Osteocyte (in vitro differentiated cells): ENCODE data around the gene ADAMTSL2. TPM values are rescaled to one million over a fixed set of nuclear protein-coding genes. Genes with fewer than 3 reads are reported as not detected.

Source experiments
- DNase-seq: peaks from one replicate; pipeline ENCODE4 v3.0.0; 2021; ENCODE audit warnings: mixed read lengths; ENCODE audit not compliant: unreplicated experiment; ENCODE audit errors: extremely low spot score
- H3K27ac Mint-ChIP-seq: one replicate; pipeline ENCODE4 v1.8.0; 2021; ENCODE audit warnings: mild to moderate bottlenecking, mixed read lengths; ENCODE audit not compliant: unreplicated experiment
- H3K27me3 Mint-ChIP-seq: one replicate; pipeline ENCODE4 v1.8.0; 2021; ENCODE audit warnings: mixed read lengths; ENCODE audit not compliant: unreplicated experiment
- H3K36me3 Mint-ChIP-seq: one replicate; pipeline ENCODE4 v1.8.0; 2021; ENCODE audit warnings: mixed read lengths; ENCODE audit not compliant: unreplicated experiment
- H3K4me1 Mint-ChIP-seq: one replicate; pipeline ENCODE4 v1.8.0; 2021; ENCODE audit warnings: mixed read lengths; ENCODE audit not compliant: unreplicated experiment
- H3K4me3 Mint-ChIP-seq: one replicate; pipeline ENCODE4 v1.8.0; 2021; ENCODE audit warnings: mild to moderate bottlenecking, moderate library complexity, mixed read lengths; ENCODE audit not compliant: unreplicated experiment
- H3K9me3 Mint-ChIP-seq: one replicate; pipeline ENCODE4 v1.8.0; 2021; ENCODE audit warnings: mixed read lengths; ENCODE audit not compliant: unreplicated experiment
- CTCF ChIP-seq: fragments of 200-600 bp; sonication (generic); IDR thresholded peaks from 2 replicates; pipeline ENCODE4 v1.5.0; 2021; ENCODE audit warnings: antibody characterized with exemption, mild to moderate bottlenecking, moderate library complexity
- total RNA-seq: library from RNA; stranded (reverse); gene quantifications from 2 replicates; pipeline ENCODE4 v1.2.1, GENCODE V29; 2021

Gene ADAMTSL2
- total RNA-seq, 1 donor from 2014 or later: 0.11 TPM

- no peaks in the 10 kb centered on the region for H3K27me3 Mint-ChIP-seq
- no peak overlapping the region for H3K4me3 Mint-ChIP-seq
- peaks cover 15% of the 10 kb centered on the region for H3K4me1 Mint-ChIP-seq
- TF ChIP-seq CTCF: no peak
- no peaks in the 10 kb centered on the region for H3K9me3 Mint-ChIP-seq
- DNase-seq: no peak
- H3K27ac Mint-ChIP-seq: no peak overlapping the region
- no peaks in the 10 kb centered on the region for H3K36me3 Mint-ChIP-seq
Measured at GRCh38 chr9:133522073-133522910, 12.2 kb upstream of the ADAMTSL2 start.

- no peaks in the 10 kb centered on the region for H3K9me3 Mint-ChIP-seq
- no peak overlapping the region for H3K4me3 Mint-ChIP-seq
- H3K4me1 Mint-ChIP-seq: peaks cover 21% of the 10 kb centered on the region
- H3K27ac Mint-ChIP-seq: no peak overlapping the region
- TF ChIP-seq CTCF: no peak
- no peak for DNase-seq
- H3K36me3 Mint-ChIP-seq: no peaks in the 10 kb centered on the region
- no peaks in the 10 kb centered on the region for H3K27me3 Mint-ChIP-seq
Measured at GRCh38 chr9:133523106-133523505, 11.4 kb upstream of the ADAMTSL2 start.

- Mint-ChIP-seq H3K27me3 (no peaks in the 10 kb centered on the region), H3K4me1 (peaks cover 22% of the 10 kb centered on the region), H3K36me3 (no peaks in the 10 kb centered on the region), H3K27ac (no peak overlapping the region), H3K9me3 (no peaks in the 10 kb centered on the region), H3K4me3 (no peak overlapping the region)
- TF ChIP-seq CTCF: no peak
- DNase-seq: no peak
Measured at GRCh38 chr9:133524146-133524545, 10.4 kb upstream of the ADAMTSL2 start.

GRCh38 chr9:133524679-133525228, 9.8 kb upstream of the ADAMTSL2 start, which contains the start of gene MYMK:
TSS of gene MYMK (minus strand) at chr9:133524959. CDS start at chr9:133524844, 115 bp downstream.
- no peak for DNase-seq
- Mint-ChIP-seq H3K27me3 (no peaks in the 10 kb centered on the region), H3K4me1 (peaks cover 22% of the 10 kb centered on the region), H3K27ac (no peak within 1 kb of the TSS), H3K4me3 (no peak within 1 kb of the TSS), H3K36me3 (no peaks in the 10 kb centered on the region), H3K9me3 (no peaks in the 10 kb centered on the region)
- no peak for TF ChIP-seq CTCF

GRCh38 chr9:133525677-133526076, 8.8 kb upstream of the ADAMTSL2 start:
- Mint-ChIP-seq H3K27ac (no peak overlapping the region), H3K4me3 (no peak overlapping the region), H3K9me3 (no peaks in the 10 kb centered on the region), H3K4me1 (peaks cover 22% of the 10 kb centered on the region), H3K36me3 (no peaks in the 10 kb centered on the region), H3K27me3 (peaks cover 3% of the 10 kb centered on the region)
- no peak for DNase-seq
- no peak for TF ChIP-seq CTCF
